H1 (cell line): Measurements from ENCODE around the gene PTPRD. TPM values are rescaled to one million over a fixed set of nuclear protein-coding genes. Genes with fewer than 3 reads are reported as not detected.

Source experiments
- CTCF ChIA-PET: fragments of 300-600 bp; sonication (Branson Sonifier 250); formaldehyde crosslinking; loops from one replicate; lab custom pipeline; 2021; ENCODE audit not compliant: partially characterized antibody; lab: Charles Lee
- POLR2A ChIA-PET: fragments of 300-600 bp; sonication (Branson Sonifier 250); formaldehyde crosslinking; loops from one replicate; lab custom pipeline; 2021; ENCODE audit warnings: inconsistent platforms; ENCODE audit not compliant: partially characterized antibody; lab: Charles Lee
- DNase-seq, 2 experiments: peaks; one replicate each; pipeline versions ENCODE4 v3.0.0 to v3.0.0-alpha.2; 2010 to 2022; ENCODE audit warnings: low spot score in 2 of 2, low read depth in 1 of 2, mixed read lengths in 1 of 2
- FAIRE-seq: peaks from 2 replicates; lab custom pipeline; 2011; peaks lifted over from hg19 to GRCh38; lab: Jason Lieb, UNC
- H2AFZ ChIP-seq: 2 replicates; pipeline ENCODE4 v1.8.1; 2012; ENCODE audit warnings: low read length, inconsistent platforms
- H2AK5ac ChIP-seq: 2 replicates; pipeline ENCODE4 v1.6.1; 2013; ENCODE audit warnings: low read depth, low read length
- H2BK120ac ChIP-seq: replicated peaks from 2 replicates; pipeline ENCODE3; 2013; ENCODE audit warnings: low read depth, low read length, inconsistent platforms
- H2BK12ac ChIP-seq: 2 replicates; pipeline ENCODE4 v1.6.1; 2013; ENCODE audit warnings: low read depth, low read length
- H2BK15ac ChIP-seq: 2 replicates; pipeline ENCODE4 v1.6.1; 2013; ENCODE audit warnings: low read length
- H2BK20ac ChIP-seq: 2 replicates; pipeline ENCODE4 v1.6.1; 2013; ENCODE audit warnings: low read length
- H2BK5ac ChIP-seq: 2 replicates; pipeline ENCODE4 v1.6.1; 2013; ENCODE audit warnings: low read depth, low read length
- H3K14ac ChIP-seq: 2 replicates; pipeline ENCODE4 v1.6.1; 2013; ENCODE audit warnings: inconsistent platforms; ENCODE audit not compliant: insufficient read length
- H3K18ac ChIP-seq: 2 replicates; pipeline ENCODE4 v1.6.1; 2013; ENCODE audit warnings: low read length; ENCODE audit errors: extremely low read depth
- H3K23ac ChIP-seq: 2 replicates; pipeline ENCODE4 v1.6.1; 2013; ENCODE audit warnings: inconsistent platforms; ENCODE audit not compliant: insufficient read length
- H3K23me2 ChIP-seq: 2 replicates; pipeline ENCODE4 v1.6.1; 2013; ENCODE audit warnings: low read depth, low read length
- H3K27ac ChIP-seq: 2 replicates; pipeline ENCODE4 v1.6.1; 2011; ENCODE audit warnings: low read depth, low read length, inconsistent platforms
- H3K27me3 ChIP-seq, 4 experiments: replicated peaks in 1 of 4; 1 replicate in 1 of 4; 2 replicates in 3 of 4; pipeline versions ENCODE4 v1.6.1 to v1.8.1; 2011 to 2013; ENCODE audit warnings: low read length in 3 of 4, mild to moderate bottlenecking in 3 of 4, inconsistent platforms in 2 of 4, mixed read lengths in 2 of 4, moderate library complexity in 1 of 4; ENCODE audit not compliant: control insufficient read depth in 3 of 4, insufficient read depth in 3 of 4; ENCODE audit errors: extremely low read depth in 1 of 4
- H3K36me3 ChIP-seq, 4 experiments: 2 replicates each; pipeline versions ENCODE4 v1.6.1 to v1.8.1; 2011 to 2013; ENCODE audit warnings: mild to moderate bottlenecking in 4 of 4, low read length in 3 of 4, moderate library complexity in 2 of 4, control low read depth in 1 of 4, inconsistent platforms in 1 of 4; ENCODE audit not compliant: insufficient read depth in 4 of 4, control insufficient read depth in 2 of 4
- H3K4ac ChIP-seq: replicated peaks from 2 replicates; pipeline ENCODE3; 2013; ENCODE audit warnings: low read length, low read depth, mixed read lengths, inconsistent platforms; ENCODE audit not compliant: insufficient read length
- H3K4me1 ChIP-seq, 4 experiments: replicated peaks in 1 of 4; 1 replicate in 1 of 4; 2 replicates in 3 of 4; pipeline versions ENCODE4 v1.6.1 to v1.8.1; 2011 to 2013; ENCODE audit warnings: low read length in 3 of 4, inconsistent platforms in 2 of 4, mixed read lengths in 1 of 4; ENCODE audit not compliant: insufficient read depth in 4 of 4, control insufficient read depth in 3 of 4
- H3K4me2 ChIP-seq, 2 experiments: 2 replicates each; pipeline versions ENCODE4 v1.6.1 to v1.8.1; 2011 to 2013; ENCODE audit warnings: low read depth in 2 of 2, low read length in 2 of 2, control low read depth in 1 of 2, inconsistent platforms in 1 of 2, mild to moderate bottlenecking in 1 of 2; ENCODE audit not compliant: insufficient read depth in 1 of 2
- H3K4me3 ChIP-seq, 4 experiments: fragments of 200-600, 300-600 bp in 1 of 4; sonication (generic), shearing (Covaris generic), sonication (Bioruptor Twin) in 1 of 4; 2 replicates each; pipeline versions ENCODE4 v1.5.1 to v1.8.1; 2011 to 2016; ENCODE audit warnings: low read length in 4 of 4, low read depth in 3 of 4, control low read depth in 2 of 4, inconsistent platforms in 2 of 4, mild to moderate bottlenecking in 2 of 4, mixed read lengths in 1 of 4, moderate library complexity in 1 of 4; ENCODE audit not compliant: insufficient read depth in 2 of 4; ENCODE audit errors: extremely low read depth in 1 of 4
- H3K56ac ChIP-seq: replicated peaks from 2 replicates; pipeline ENCODE3; 2013; ENCODE audit warnings: low read depth, mild to moderate bottlenecking, mixed read lengths, low read length, inconsistent platforms; ENCODE audit not compliant: insufficient read length
- H3K79me1 ChIP-seq: 2 replicates; pipeline ENCODE4 v1.6.1; 2013; ENCODE audit warnings: low read depth, low read length, control low read depth
- H3K79me2 ChIP-seq, 2 experiments: 2 replicates each; pipeline versions ENCODE4 v1.6.1 to v1.8.1; 2012 to 2013; ENCODE audit warnings: low read length in 2 of 2, mild to moderate bottlenecking in 2 of 2, inconsistent platforms in 1 of 2; ENCODE audit not compliant: insufficient read depth in 2 of 2, control insufficient read depth in 1 of 2
- H3K9ac ChIP-seq, 4 experiments: replicated peaks in 1 of 4; 1 replicate in 1 of 4; 2 replicates in 3 of 4; pipeline versions ENCODE4 v1.6.1 to v1.8.1; 2011 to 2013; ENCODE audit warnings: low read depth in 3 of 4, low read length in 3 of 4, control low read depth in 2 of 4, mild to moderate bottlenecking in 2 of 4, moderate library complexity in 2 of 4, inconsistent platforms in 1 of 4; ENCODE audit errors: extremely low read depth in 1 of 4
- H3K9me3 ChIP-seq, 2 experiments: 2 replicates each; pipeline versions ENCODE4 v1.6.1 to v1.8.1; 2012 to 2013; ENCODE audit warnings: mild to moderate bottlenecking in 2 of 2, moderate library complexity in 2 of 2, control low read depth in 1 of 2, inconsistent platforms in 1 of 2, low read depth in 1 of 2, low read length in 1 of 2, mixed read lengths in 1 of 2; ENCODE audit not compliant: insufficient read depth in 2 of 2
- H4K20me1 ChIP-seq, 2 experiments: replicated peaks in 1 of 2; 2 replicates each; pipeline versions ENCODE3 to v1.8.1; 2011 to 2013; ENCODE audit warnings: inconsistent platforms in 2 of 2, low read length in 2 of 2, mild to moderate bottlenecking in 1 of 2; ENCODE audit not compliant: insufficient read depth in 2 of 2, control insufficient read depth in 1 of 2
- H4K5ac ChIP-seq: 2 replicates; pipeline ENCODE4 v1.6.1; 2013; ENCODE audit warnings: low read length, low read depth, mixed read lengths, inconsistent platforms; ENCODE audit not compliant: insufficient read length
- H4K8ac ChIP-seq: 2 replicates; pipeline ENCODE4 v1.8.0; 2013; ENCODE audit warnings: mild to moderate bottlenecking, moderate library complexity, low read length, inconsistent platforms; ENCODE audit not compliant: insufficient read depth; ENCODE audit errors: extremely low read depth
- H4K91ac ChIP-seq: replicated peaks from 2 replicates; pipeline ENCODE3; 2013; ENCODE audit warnings: low read length, mixed read lengths, inconsistent platforms; ENCODE audit not compliant: insufficient read length
- CTBP2 ChIP-seq: IDR thresholded peaks from 2 replicates; pipeline ENCODE4 v1.7.0; 2011; ENCODE audit warnings: borderline replicate concordance, mild to moderate bottlenecking, moderate library complexity, mixed read lengths, low read length; ENCODE audit not compliant: insufficient read depth, insufficient read length
- FOSL1 ChIP-seq: IDR thresholded peaks from 2 replicates; pipeline ENCODE4 v1.6.1; 2011; ENCODE audit warnings: mild to moderate bottlenecking, low read depth, low read length, moderate library complexity; ENCODE audit not compliant: insufficient read depth
- HDAC2 ChIP-seq, 2 experiments: fragments of 300-600 bp in 1 of 2; sonication (generic) in 1 of 2; IDR thresholded peaks; 2 replicates each; pipeline ENCODE4 v1.6.1; 2011 to 2012; ENCODE audit warnings: low read depth in 2 of 2, low read length in 2 of 2, mild to moderate bottlenecking in 2 of 2, moderate library complexity in 2 of 2, borderline replicate concordance in 1 of 2, inconsistent platforms in 1 of 2
- JUND ChIP-seq: IDR thresholded peaks from 2 replicates; pipeline ENCODE4 v1.6.1; 2011; ENCODE audit warnings: mild to moderate bottlenecking, improper control_type of control experiment, low read length
- MAFK ChIP-seq: IDR thresholded peaks from 2 replicates; pipeline ENCODE4 v1.6.1; 2012; ENCODE audit warnings: low read depth, mild to moderate bottlenecking, improper control_type of control experiment, low read length
- POLR2AphosphoS5 ChIP-seq: IDR thresholded peaks from 2 replicates; pipeline ENCODE4 v1.6.1; 2011; ENCODE audit warnings: low read depth, low read length
- SP1 ChIP-seq: IDR thresholded peaks from 2 replicates; pipeline ENCODE4 v1.6.1; 2011; ENCODE audit warnings: low read depth, low read length
- TAF7 ChIP-seq: optimal IDR thresholded peaks from 2 replicates; pipeline ENCODE3; 2011; ENCODE audit warnings: low read depth, mild to moderate bottlenecking, inconsistent platforms, low read length, moderate library complexity, borderline replicate concordance
- WGBS, 2 experiments: shearing (Covaris generic) in 1 of 2; methylation state at CpG; one replicate each; pipeline versions ENCODE4 v1.1.6 to v1.1.7; 2013 to 2015; ENCODE audit warnings: low lambda C conversion rate in 2 of 2, mixed read lengths in 2 of 2, inconsistent platforms in 1 of 2, low coverage in 1 of 2, missing lambda C conversion rate in 1 of 2; ENCODE audit not compliant: insufficient replicate concordance in 2 of 2, insufficient coverage in 1 of 2, insufficient read length in 1 of 2; ENCODE audit errors: extremely low coverage in 1 of 2, missing lambda C conversion rate in 1 of 2; 5-methylcytosine and 5-hydroxymethylcytosine counted together
- polyA plus RNA-seq, 7 experiments: library from polyadenylated mRNA; depleted of rRNA in 3 of 7; stranded (reverse) in 5 of 7; unstranded in 2 of 7; fragments of >200 nt in 5 of 7; fragments of 200-250 nt in 2 of 7; gene quantifications; 1 replicate in 5 of 7; 2 replicates in 1 of 7; 4 replicates in 1 of 7; pipeline versions ENCODE4 v1.2.1 to v1.2.3, GENCODE V29; 2011 to 2013; ENCODE audit warnings: missing spikeins in 2 of 7, mixed read lengths in 2 of 7
- total RNA-seq: library from RNA; stranded (reverse); fragmentation: NEBNext Ultra II Directional; extraction: Animal tissue kit (Norgen Biotek cat#: 25700); gene quantifications from 2 replicates; pipeline ENCODE4 v1.2.1, GENCODE V29; 2021

PTPRD gene
- total and polyA plus RNA-seq, 2 of the 8 experiments (the other 6 are each of a cell fraction or from before 2014, with no cell fraction given): 17.2 to 77.0 TPM

- H3K23me2 ChIP-seq: no peaks in the 10 kb centered on the region; the same call in 1 of the 2 replicates
- H3K4me1 ChIP-seq: peaks cover 1 to 19% (median 10%) of the 10 kb centered on the region in 4 experiments
- DNase-seq: no peak
- H2BK120ac ChIP-seq: no peak overlapping the region
- H4K20me1 ChIP-seq: no peaks in the 10 kb centered on the region
- ChIA-PET POLR2A (no interaction called here), CTCF (interaction anchor here (0.6 kb wide), 1 partner anchor 44 kb away, joined by 4 read pairs; no protein-coding TSS in a partner anchor)
- no peak for TF ChIP-seq HDAC2 (IDR thresholded peaks at IDR 0.05; ENCODE audit: borderline replicate concordance in 1 of 2, low read depth in 2 of 2, low read length in 2 of 2)
- TF ChIP-seq MAFK: no peak
- no peak for TF ChIP-seq SP1
- TF ChIP-seq JUND: no peak
- TF ChIP-seq CTBP2: no peak
- TF ChIP-seq FOSL1: no peak
- TF ChIP-seq TAF7: no peak
- no peak for TF ChIP-seq POLR2AphosphoS5
- no peak overlapping the region for H3K23ac ChIP-seq
- no peak for FAIRE-seq
- no peak overlapping the region for H2AK5ac ChIP-seq
- H3K18ac ChIP-seq: no peak overlapping the region
- H2AFZ ChIP-seq: no peak overlapping the region
- H3K56ac ChIP-seq: no peak overlapping the region
- H2BK15ac ChIP-seq: no peak overlapping the region
- H4K8ac ChIP-seq: no peak overlapping the region
- H4K5ac ChIP-seq: no peak overlapping the region
- no peaks in the 10 kb centered on the region for H3K27me3 ChIP-seq
- no peaks in the 10 kb centered on the region for H3K36me3 ChIP-seq
- H4K91ac ChIP-seq: no peak overlapping the region
- no peak overlapping the region for H3K4me3 ChIP-seq
- H3K79me1 ChIP-seq: no peaks in the 10 kb centered on the region
- H3K27ac ChIP-seq: no peak overlapping the region
- WGBS, 2 experiments: 64% methylated on average over 4 of the region's 4 CpGs; no CpG with 5 or more reads in 1 of the 2 experiments
- no peak overlapping the region for H3K14ac ChIP-seq
- H3K9ac ChIP-seq: no peak overlapping the region
- H3K4ac ChIP-seq: no peak overlapping the region
- H2BK5ac ChIP-seq: no peak overlapping the region
- H2BK12ac ChIP-seq: no peak overlapping the region
- no peak overlapping the region for H3K4me2 ChIP-seq
- H2BK20ac ChIP-seq: no peak overlapping the region
- no peaks in the 10 kb centered on the region; a peak in 1 of 4 replicates for H3K79me2 ChIP-seq
- no peaks in the 10 kb centered on the region for H3K9me3 ChIP-seq
Measured at GRCh38 chr9:8677741-8678140, 1935.1 kb downstream of the PTPRD start.
